Upper lobe of right lung (tissue), 1 donor: Measurements from ENCODE around the gene ST7L. TPM values are rescaled to one million over a fixed set of nuclear protein-coding genes. Genes with fewer than 3 reads are reported as not detected.

Experiments used
- ATAC-seq: fragments of 200-7000 bp; cut with Tn5 transposase; one replicate; pipeline ENCODE4 v1.9.1; 2020; ENCODE audit warnings: mild to moderate bottlenecking, moderate library complexity
- DNase-seq: peaks from one replicate; pipeline ENCODE4 v3.0.0-alpha.2; 2020
- H3K27ac ChIP-seq: fragments of 200-600 bp; one replicate; pipeline ENCODE4 v1.8.0; 2022
- H3K27me3 ChIP-seq: fragments of 200-600 bp; one replicate; pipeline ENCODE4 v1.8.0; 2022; ENCODE audit warnings: mild to moderate bottlenecking
- H3K36me3 ChIP-seq: fragments of 200-600 bp; one replicate; pipeline ENCODE4 v1.8.0; 2022
- H3K4me1 ChIP-seq: fragments of 200-600 bp; one replicate; pipeline ENCODE4 v1.8.0; 2022
- H3K4me3 ChIP-seq: fragments of 200-600 bp; one replicate; pipeline ENCODE4 v1.8.0; 2022; ENCODE audit warnings: mild to moderate bottlenecking
- H3K9me3 ChIP-seq: fragments of 200-600 bp; one replicate; pipeline ENCODE4 v1.8.0; 2022
- intact Hi-C: fragments of 100-400 bp; cut with DNase I; formaldehyde crosslinking; loops from one replicate; pipeline ENCODE4 v1.11.0; 2022
- total RNA-seq: library from RNA; stranded (reverse); fragmentation: NEBNext Ultra II Directional; extraction: Animal tissue kit (Norgen Biotek cat#: 25700); gene quantifications from one replicate; pipeline ENCODE4 v1.2.1, GENCODE V29; 2021
- TF ChIP-seq, protein P1 (sequence below): fragments of 200-600 bp; IDR thresholded peaks from one replicate; pipeline ENCODE4 v1.8.0; 2022; ENCODE audit warnings: antibody characterized with exemption
- donor health status: DM: no; HTN: yes; CAD: no; lungs with severe emphysema.

ST7L gene
- total RNA-seq, 1 donor from 2014 or later: 27.2 TPM

DNA sequence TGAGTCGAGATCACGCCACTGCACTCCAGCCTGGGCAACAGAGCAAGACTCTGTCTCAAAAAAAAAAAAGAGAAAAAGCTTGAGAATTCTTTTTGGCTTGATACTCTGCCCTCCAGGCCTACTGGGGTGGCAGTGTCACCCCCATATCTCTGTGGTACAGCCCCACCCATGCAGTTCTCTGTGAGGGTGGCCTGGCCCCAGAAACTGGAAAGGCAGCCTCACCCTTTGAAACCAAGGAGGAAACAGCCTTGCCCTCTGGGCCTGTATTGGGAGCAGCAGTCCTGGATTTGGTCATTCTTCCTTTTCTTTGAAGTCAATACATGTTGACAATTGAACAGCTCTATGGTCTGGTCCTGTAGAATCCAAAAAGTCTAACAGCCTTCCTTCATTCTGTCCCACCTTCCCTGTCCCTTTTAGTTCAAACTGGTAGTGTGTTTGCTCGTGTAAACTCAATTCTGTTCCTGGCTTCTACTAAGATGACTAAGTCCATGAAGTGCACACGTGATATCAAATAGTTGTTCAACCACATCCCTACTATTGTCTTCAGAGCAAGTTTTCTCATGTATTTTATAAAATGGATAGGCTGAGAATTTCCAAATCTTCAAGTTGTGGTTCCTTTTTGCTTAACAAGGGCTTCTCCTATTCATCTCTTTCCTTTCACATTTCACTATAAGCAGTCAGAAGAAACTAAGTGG lies 13.2 kb downstream of the ST7L start:
- H3K4me1 ChIP-seq: no peaks in the 10 kb centered on the region
- TF ChIP-seq, protein P1, sequence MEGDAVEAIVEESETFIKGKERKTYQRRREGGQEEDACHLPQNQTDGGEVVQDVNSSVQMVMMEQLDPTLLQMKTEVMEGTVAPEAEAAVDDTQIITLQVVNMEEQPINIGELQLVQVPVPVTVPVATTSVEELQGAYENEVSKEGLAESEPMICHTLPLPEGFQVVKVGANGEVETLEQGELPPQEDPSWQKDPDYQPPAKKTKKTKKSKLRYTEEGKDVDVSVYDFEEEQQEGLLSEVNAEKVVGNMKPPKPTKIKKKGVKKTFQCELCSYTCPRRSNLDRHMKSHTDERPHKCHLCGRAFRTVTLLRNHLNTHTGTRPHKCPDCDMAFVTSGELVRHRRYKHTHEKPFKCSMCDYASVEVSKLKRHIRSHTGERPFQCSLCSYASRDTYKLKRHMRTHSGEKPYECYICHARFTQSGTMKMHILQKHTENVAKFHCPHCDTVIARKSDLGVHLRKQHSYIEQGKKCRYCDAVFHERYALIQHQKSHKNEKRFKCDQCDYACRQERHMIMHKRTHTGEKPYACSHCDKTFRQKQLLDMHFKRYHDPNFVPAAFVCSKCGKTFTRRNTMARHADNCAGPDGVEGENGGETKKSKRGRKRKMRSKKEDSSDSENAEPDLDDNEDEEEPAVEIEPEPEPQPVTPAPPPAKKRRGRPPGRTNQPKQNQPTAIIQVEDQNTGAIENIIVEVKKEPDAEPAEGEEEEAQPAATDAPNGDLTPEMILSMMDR: no peak
- intact Hi-C loops: no loop called here
- ATAC-seq (no peak), DNase-seq (no peak)
- H3K9me3 ChIP-seq: no peaks in the 10 kb centered on the region
- no peak overlapping the region for H3K27ac ChIP-seq
- peaks cover 73% of the 10 kb centered on the region for H3K36me3 ChIP-seq
- no peak overlapping the region for H3K4me3 ChIP-seq
- H3K27me3 ChIP-seq: no peaks in the 10 kb centered on the region

DNA sequence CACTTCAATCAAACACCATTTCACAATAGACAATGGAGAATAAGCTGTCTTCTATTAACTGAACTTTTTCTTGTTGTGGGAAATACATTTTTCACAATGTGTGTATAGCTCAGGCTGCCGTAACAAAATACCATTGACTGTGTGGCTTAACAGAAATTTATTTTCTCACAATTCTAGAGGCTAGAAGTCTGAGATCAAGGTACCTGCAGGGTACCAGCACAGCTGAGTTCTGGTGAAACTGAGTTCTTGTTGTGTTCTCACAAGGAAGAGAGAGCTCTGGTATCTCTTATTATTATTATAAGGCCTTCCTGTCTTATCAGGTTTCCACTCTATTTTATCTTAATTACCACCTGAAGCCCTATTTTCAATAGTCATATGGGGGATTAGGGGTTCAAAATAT lies 15.4 kb downstream of the ST7L start:
- no peak for ATAC-seq
- DNase-seq: no peak
- H3K4me1 ChIP-seq: no peaks in the 10 kb centered on the region
- no peak overlapping the region for H3K4me3 ChIP-seq
- no peaks in the 10 kb centered on the region for H3K9me3 ChIP-seq
- peaks cover 67% of the 10 kb centered on the region for H3K36me3 ChIP-seq
- TF ChIP-seq, protein P1: no peak
- intact Hi-C loops: no loop called here
- no peak overlapping the region for H3K27ac ChIP-seq
- no peaks in the 10 kb centered on the region for H3K27me3 ChIP-seq

DNA sequence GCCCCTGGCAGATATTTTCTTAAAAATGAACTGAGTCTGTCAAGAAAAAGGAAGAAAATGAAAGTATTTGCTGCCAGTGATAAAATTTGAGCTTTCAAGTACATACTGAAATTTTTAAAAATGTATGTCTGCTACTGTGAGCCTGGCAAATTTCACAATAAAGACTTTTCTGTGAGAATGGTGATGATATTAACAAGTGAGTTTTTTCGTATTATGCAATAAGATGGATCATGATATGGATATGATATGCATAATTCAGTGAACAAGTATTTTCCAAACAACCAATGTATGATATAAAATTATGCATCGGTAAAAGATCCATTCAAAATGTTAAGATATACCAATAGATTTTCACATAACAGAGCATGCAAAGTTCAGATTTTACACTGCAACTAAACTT lies 15.9 kb downstream of the ST7L start:
- Histone ChIP-seq H3K4me1 (no peaks in the 10 kb centered on the region), H3K4me3 (no peak overlapping the region), H3K27ac (no peak overlapping the region), H3K36me3 (peaks cover 61% of the 10 kb centered on the region), H3K27me3 (no peaks in the 10 kb centered on the region), H3K9me3 (no peaks in the 10 kb centered on the region)
- intact Hi-C loops: no loop called here
- ATAC-seq (no peak), DNase-seq (no peak)
- TF ChIP-seq, protein P1: no peak

DNA sequence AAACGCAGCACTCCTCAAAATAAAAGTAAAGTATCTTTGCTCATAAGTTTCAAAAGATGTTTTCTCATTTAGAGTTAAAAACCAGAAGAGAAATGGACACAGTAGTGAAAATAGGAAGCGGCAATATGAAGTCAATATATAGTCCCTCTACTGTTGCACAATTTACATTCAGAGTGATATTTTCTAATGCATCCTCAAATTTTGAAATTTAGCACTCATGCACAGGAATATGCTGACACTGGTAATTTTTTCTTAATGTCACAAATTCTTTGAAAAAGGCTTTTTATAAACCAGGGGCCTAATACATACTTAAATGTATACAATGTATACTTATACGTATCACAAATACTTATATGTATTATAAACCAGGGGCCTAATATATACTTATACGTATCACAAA lies 19.5 kb downstream of the ST7L start:
- Histone ChIP-seq H3K36me3 (peaks cover 56% of the 10 kb centered on the region), H3K27ac (no peak overlapping the region), H3K9me3 (no peaks in the 10 kb centered on the region), H3K4me1 (no peaks in the 10 kb centered on the region), H3K27me3 (no peaks in the 10 kb centered on the region), H3K4me3 (no peak overlapping the region)
- DNase-seq (no peak), ATAC-seq (no peak)
- TF ChIP-seq, protein P1: no peak
- intact Hi-C loops: no loop called here

DNA sequence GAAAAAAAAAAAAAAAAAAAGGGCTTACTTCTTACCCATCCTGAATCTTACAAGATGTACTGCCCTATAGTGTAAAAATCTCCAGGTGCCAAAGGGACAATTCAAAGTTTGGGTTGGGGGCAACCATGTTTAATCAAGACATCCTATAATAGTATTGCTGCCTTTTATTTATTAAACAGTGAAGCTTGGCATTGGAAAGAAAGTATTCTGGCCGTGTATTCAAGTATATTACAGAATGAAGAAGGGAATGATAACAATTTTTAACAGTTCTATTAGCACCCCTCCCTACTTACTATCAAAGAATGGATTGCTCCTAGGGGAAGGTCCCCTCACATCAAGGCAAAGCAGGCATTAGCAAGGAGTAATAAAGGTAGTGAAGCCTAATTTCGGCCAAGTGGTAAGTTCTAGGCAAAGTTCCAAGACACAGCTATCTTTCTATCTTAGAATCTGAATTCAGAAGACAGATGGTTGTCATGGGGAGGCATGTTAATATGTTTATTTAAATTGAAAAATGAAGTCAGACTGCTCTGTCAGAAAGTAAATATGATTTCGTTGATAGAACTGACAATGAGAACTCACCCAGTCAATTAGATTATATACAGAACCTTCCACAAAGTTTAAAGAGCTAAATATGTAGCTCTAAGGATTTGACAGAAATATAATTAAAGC lies 24.6 kb downstream of the ST7L start:
- Histone ChIP-seq H3K27me3 (no peaks in the 10 kb centered on the region), H3K27ac (no peak overlapping the region), H3K9me3 (no peaks in the 10 kb centered on the region), H3K36me3 (peaks cover 46% of the 10 kb centered on the region), H3K4me1 (no peaks in the 10 kb centered on the region), H3K4me3 (no peak overlapping the region)
- TF ChIP-seq, protein P1: no peak
- intact Hi-C loops: no loop called here
- ATAC-seq: no peak
- DNase-seq: no peak
